Measurements from ENCODE around the gene USP38.
"Not testable (repeated sequence)": the region's sequence is repeated elsewhere in the genome, so short reads cannot be mapped to it uniquely, and the experiment has no call there.

DNA sequence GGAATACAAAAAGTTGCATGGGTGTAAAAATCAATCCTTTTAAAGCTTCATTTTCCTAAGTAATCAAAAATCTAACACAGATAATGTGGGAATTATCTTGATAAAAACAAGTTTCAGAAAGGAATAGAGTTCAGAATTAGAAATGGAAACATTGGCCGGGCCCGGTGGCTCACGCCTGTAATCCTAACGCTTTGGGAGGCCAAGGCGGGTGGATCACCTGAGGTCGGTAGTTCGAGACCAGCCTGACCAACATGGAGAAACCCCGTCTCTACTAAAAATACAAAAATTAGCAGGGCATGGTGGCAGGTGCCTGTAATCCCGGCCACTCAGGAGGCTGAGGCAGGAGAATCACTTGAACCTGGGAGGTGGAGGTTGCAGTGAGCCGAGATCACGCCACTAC is 52.5 kb downstream of the USP38 start:
- TF ChIP-seq POLR2A (IDR thresholded peaks at IDR 0.05; ENCODE audit: low read length); GATA1 (IDR thresholded peaks at IDR 0.05; ENCODE audit: low read depth, low read length): not testable (repeated sequence)

Data from erythroblast (primary cell).